Endothelial cell of umbilical vein (primary cell): ENCODE data around the gene NAV2. TPM values are rescaled to one million over a fixed set of nuclear protein-coding genes. Genes with fewer than 3 reads are reported as not detected.

Experiments
- BruUV-seq: library from RNA; stranded (reverse); fragments of 400-500 nt; replicated peaks from 2 replicates; lab custom pipeline; 2021; lab: Mats Ljungman, UMichigan
- CTCF ChIA-PET: fragments of 300-600, 350-600 bp; sonication (Branson Sonifier 250); formaldehyde crosslinking; loops from one replicate; lab custom pipeline; 2021; ENCODE audit warnings: antibody characterized with exemption, inconsistent platforms; lab: Charles Lee
- POLR2A ChIA-PET: fragments of 300-600, 350-600 bp; sonication (Branson Sonifier 250); formaldehyde crosslinking; loops from one replicate; lab custom pipeline; 2021; ENCODE audit warnings: antibody characterized with exemption, inconsistent platforms; lab: Charles Lee
- DNase-seq: peaks from one replicate; pipeline ENCODE4 v3.0.0-alpha.2; 2011; ENCODE audit warnings: low read depth, low spot score
- FAIRE-seq: peaks from 2 replicates; lab custom pipeline; 2011; peaks lifted over from hg19 to GRCh38; lab: Jason Lieb, UNC
- H2AFZ ChIP-seq: 2 replicates; pipeline ENCODE4 v1.6.0; 2012; ENCODE audit warnings: low read depth, low read length, control low read depth, inconsistent platforms
- H3K27ac ChIP-seq: 2 replicates; pipeline ENCODE4 v1.5.1; 2011; ENCODE audit warnings: low read depth, mild to moderate bottlenecking, control low read depth, low read length, moderate library complexity; ENCODE audit not compliant: insufficient read depth
- H3K27me3 ChIP-seq, 2 experiments: 2 replicates each; pipeline versions ENCODE4 v1.6.0 to v1.6.1; 2011; ENCODE audit warnings: low read length in 2 of 2, mixed read lengths in 1 of 2; ENCODE audit not compliant: control insufficient read depth in 2 of 2, insufficient read depth in 2 of 2
- H3K36me3 ChIP-seq, 2 experiments: 2 replicates in 1 of 2; 3 replicates in 1 of 2; pipeline ENCODE4 v1.5.1; 2011; ENCODE audit warnings: low read length in 2 of 2, mild to moderate bottlenecking in 1 of 2, moderate library complexity in 1 of 2; ENCODE audit not compliant: control insufficient read depth in 2 of 2, insufficient read depth in 2 of 2; ENCODE audit errors: extremely low read depth in 1 of 2
- H3K4me1 ChIP-seq: 3 replicates; pipeline ENCODE4 v1.5.1; 2011; ENCODE audit warnings: mild to moderate bottlenecking, low read length; ENCODE audit not compliant: control insufficient read depth, insufficient read depth; ENCODE audit errors: extremely low read depth
- H3K4me2 ChIP-seq: 2 replicates; pipeline ENCODE4 v1.6.1; 2011; ENCODE audit warnings: low read length, control low read depth, mixed read lengths; ENCODE audit not compliant: insufficient read depth
- H3K4me3 ChIP-seq, 3 experiments: fragments of 200-600 bp in 1 of 3; sonication (generic), shearing (Covaris generic) in 1 of 3; replicated peaks in 1 of 3; 2 replicates each; pipeline ENCODE4 v1.5.1; 2011 to 2016; ENCODE audit warnings: control low read depth in 3 of 3, low read length in 3 of 3, mild to moderate bottlenecking in 2 of 3, inconsistent platforms in 1 of 3, low read depth in 1 of 3, moderate library complexity in 1 of 3; ENCODE audit not compliant: insufficient read depth in 1 of 3
- H3K79me2 ChIP-seq: 2 replicates; pipeline ENCODE4 v1.6.0; 2012; ENCODE audit warnings: low read length, inconsistent platforms; ENCODE audit not compliant: control insufficient read depth, insufficient read depth
- H3K9ac ChIP-seq: replicated peaks from 2 replicates; pipeline ENCODE3; 2011; ENCODE audit warnings: low read length, control low read depth; ENCODE audit not compliant: insufficient read depth; ENCODE audit errors: extremely low read depth
- H3K9me1 ChIP-seq: replicated peaks from 3 replicates; pipeline ENCODE4 v1.6.0; 2011; ENCODE audit warnings: mild to moderate bottlenecking, low read length; ENCODE audit not compliant: control insufficient read depth, insufficient read depth; ENCODE audit errors: extremely low read depth
- H3K9me3 ChIP-seq: replicated peaks from 2 replicates; pipeline ENCODE4 v1.5.1; 2012; ENCODE audit warnings: low read length, inconsistent platforms; ENCODE audit not compliant: control insufficient read depth, insufficient read depth
- H4K20me1 ChIP-seq: replicated peaks from 2 replicates; pipeline ENCODE3; 2011; ENCODE audit warnings: mild to moderate bottlenecking, low read length; ENCODE audit not compliant: control insufficient read depth, insufficient read depth; ENCODE audit errors: extremely low read depth
- CTCF ChIP-seq, 2 donors: IDR thresholded peaks; 1 replicate in 1 of 2; 2 replicates in 1 of 2; pipeline ENCODE4 v1.5.1; 2011; ENCODE audit warnings: low read length in 2 of 2, mild to moderate bottlenecking in 2 of 2, moderate library complexity in 2 of 2, control low read depth in 1 of 2, inconsistent platforms in 1 of 2, low read depth in 1 of 2; ENCODE audit not compliant: insufficient read depth in 1 of 2; ENCODE audit errors: extremely low read depth in 1 of 2
- EZH2 ChIP-seq: IDR thresholded peaks from 2 replicates; pipeline ENCODE4 v1.6.1; 2012; ENCODE audit warnings: borderline replicate concordance, low read depth, mild to moderate bottlenecking, moderate library complexity, low read length, inconsistent platforms; ENCODE audit not compliant: severe bottlenecking
- FOS ChIP-seq: IDR thresholded peaks from 2 replicates; pipeline ENCODE4 v1.6.1; 2011; ENCODE audit warnings: mild to moderate bottlenecking, low read length, moderate library complexity, borderline replicate concordance; ENCODE audit not compliant: insufficient read depth
- GATA2 ChIP-seq: IDR thresholded peaks from 2 replicates; pipeline ENCODE4 v1.7.0; 2011; ENCODE audit warnings: low read depth, mild to moderate bottlenecking, moderate library complexity, mixed read lengths, low read length; ENCODE audit not compliant: insufficient read length, insufficient read depth
- JUN ChIP-seq: IDR thresholded peaks from 2 replicates; pipeline ENCODE4 v1.6.1; 2011; ENCODE audit warnings: borderline replicate concordance, low read depth; ENCODE audit not compliant: insufficient read length, insufficient read depth
- MAX ChIP-seq: IDR thresholded peaks from 2 replicates; pipeline ENCODE4 v1.6.1; 2011; ENCODE audit not compliant: insufficient read depth, insufficient read length
- MYC ChIP-seq: IDR thresholded peaks from one replicate; pipeline ENCODE4 v1.6.1; 2011; ENCODE audit warnings: mild to moderate bottlenecking, low read depth, low read length
- POLR2A ChIP-seq: IDR thresholded peaks from 2 replicates; pipeline ENCODE4 v1.6.1; 2012; ENCODE audit warnings: low read depth, mild to moderate bottlenecking, control low read depth, low read length
- POLR2AphosphoS5 ChIP-seq: IDR thresholded peaks from 2 replicates; pipeline ENCODE4 v1.6.1; 2012; ENCODE audit warnings: low read depth, mild to moderate bottlenecking, control low read depth, low read length, moderate library complexity; ENCODE audit not compliant: insufficient read depth
- dilution Hi-C: fragments of 300-500 bp; cut with MboI; formaldehyde crosslinking; loops from one replicate; pipeline ENCODE4 v1.15.0; 2019; ENCODE audit warnings: low sequenced_read_pairs; ENCODE audit not compliant: extremely low pct_ligation_motif_present
- intact Hi-C: fragments of 100-400 bp; cut with micrococcal nuclease; formaldehyde crosslinking; loops from one replicate; pipeline ENCODE4 v1.10.0; 2022
- polyA plus RNA-seq, 4 experiments: library from polyadenylated mRNA; depleted of rRNA in 3 of 4; stranded (reverse) in 3 of 4; unstranded in 1 of 4; fragments of >200 nt; gene quantifications; 2 replicates each; pipeline versions ENCODE4 v1.2.1 to v1.2.3, GENCODE V29; 2011 to 2012; ENCODE audit warnings: missing spikeins in 1 of 4
- total RNA-seq: library from RNA; stranded (reverse); gene quantifications from 2 replicates; pipeline ENCODE4 v1.2.3, GENCODE V29; 2021

Gene NAV2
- total and polyA plus RNA-seq, 2 donors (not counting 3 experiments of a cell fraction or from before 2014, with no cell fraction given), result 10.9 to 68.0 TPM

DNA sequence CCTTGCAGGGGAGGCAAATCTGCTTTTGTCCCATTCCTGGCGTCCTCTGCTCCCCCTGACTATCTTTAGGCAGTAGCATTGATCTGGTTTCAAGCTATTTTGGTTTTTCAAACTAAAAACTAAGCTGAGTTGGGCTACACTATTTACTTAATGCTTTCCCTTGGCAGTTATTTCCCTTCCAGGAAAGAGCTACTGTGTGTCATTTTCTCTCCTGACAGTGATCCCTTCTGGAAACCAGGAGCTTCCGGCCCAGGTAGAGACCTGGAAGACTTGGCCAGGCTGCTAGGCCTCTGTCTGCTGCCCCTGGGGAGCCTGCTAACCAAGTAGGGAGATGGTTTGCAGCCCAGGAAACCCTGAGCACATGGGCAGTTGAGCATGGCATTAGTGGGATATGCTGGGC is 35.0 kb downstream of the NAV2 start:
- DNase-seq (no peak), FAIRE-seq (no peak)
- no peaks in the 10 kb centered on the region for H3K9me1 ChIP-seq
- no peaks in the 10 kb centered on the region for H4K20me1 ChIP-seq
- dilution Hi-C loops (no loop called here), intact Hi-C loops (loop anchor here (10.0 kb wide), 2 partner anchors 403 to 673 kb away; no protein-coding TSS in a partner anchor)
- no peak overlapping the region for H3K9ac ChIP-seq
- no peaks in the 10 kb centered on the region for H3K9me3 ChIP-seq
- TF ChIP-seq POLR2A, result no peak
- no peak for TF ChIP-seq POLR2AphosphoS5
- no peak for TF ChIP-seq FOS
- TF ChIP-seq MYC, result no peak
- H2AFZ ChIP-seq, result no peak overlapping the region
- peaks cover 86% of the 10 kb centered on the region for H3K79me2 ChIP-seq
- no TSS peak for BruUV-seq
- H3K36me3 ChIP-seq, result no peaks in the 10 kb centered on the region
- no peak overlapping the region for H3K27ac ChIP-seq
- ChIA-PET POLR2A (no interaction called here), CTCF (interaction anchor here (0.9 to 1.5 kb wide), 2 partner anchors 156 to 190 kb away, joined by 5 read pairs; no protein-coding TSS in a partner anchor)
- no peak overlapping the region for H3K4me2 ChIP-seq
- H3K27me3 ChIP-seq, result no peaks in the 10 kb centered on the region
- no peak overlapping the region for H3K4me3 ChIP-seq
- H3K4me1 ChIP-seq, result no peaks in the 10 kb centered on the region

GRCh38 chr11:19751055-19751454 is 38.4 kb downstream of the NAV2 start:
- Histone ChIP-seq H3K27me3 (no peaks in the 10 kb centered on the region), H4K20me1 (no peaks in the 10 kb centered on the region), H3K9ac (no peak overlapping the region), H2AFZ (no peak overlapping the region), H3K4me1 (no peaks in the 10 kb centered on the region), H3K36me3 (no peaks in the 10 kb centered on the region), H3K27ac (no peak overlapping the region), H3K4me3 (no peak overlapping the region), H3K9me3 (no peaks in the 10 kb centered on the region), H3K4me2 (no peak overlapping the region), H3K79me2 (peaks cover 88% of the 10 kb centered on the region), H3K9me1 (no peaks in the 10 kb centered on the region)
- dilution Hi-C loops, result no loop called here
- TF ChIP-seq FOS, result no peak
- TF ChIP-seq EZH2, result no peak
- no peak for TF ChIP-seq CTCF (IDR thresholded peaks at IDR 0.05; ENCODE audit: extremely low read depth in 1 of 2, insufficient read depth in 1 of 2, low read depth in 1 of 2, low read length in 2 of 2)
- TF ChIP-seq MYC, result no peak
- TF ChIP-seq POLR2A, result no peak
- TF ChIP-seq GATA2, result no peak
- TF ChIP-seq JUN, result no peak
- TF ChIP-seq MAX, result no peak
- TF ChIP-seq POLR2AphosphoS5, result no peak
- DNase-seq (no peak), FAIRE-seq (no peak)
- POLR2A ChIA-PET, result no interaction called here
- intact Hi-C loops, result no loop called here
- CTCF ChIA-PET, result interaction anchor here (0.8 to 1.5 kb wide), 5 partner anchors 8 to 193 kb away, joined by 3 to 7 read pairs (median 3); no protein-coding TSS in a partner anchor
- BruUV-seq, result no TSS peak
